Iris pigment epithelial cell (primary cell): ENCODE data around the gene SYPL1.

ENCODE experiments used
- DNase-seq: peaks from one replicate; pipeline ENCODE4 v3.0.0-alpha.2; 2011; ENCODE audit warnings: low read depth

SYPL1 gene

DNA sequence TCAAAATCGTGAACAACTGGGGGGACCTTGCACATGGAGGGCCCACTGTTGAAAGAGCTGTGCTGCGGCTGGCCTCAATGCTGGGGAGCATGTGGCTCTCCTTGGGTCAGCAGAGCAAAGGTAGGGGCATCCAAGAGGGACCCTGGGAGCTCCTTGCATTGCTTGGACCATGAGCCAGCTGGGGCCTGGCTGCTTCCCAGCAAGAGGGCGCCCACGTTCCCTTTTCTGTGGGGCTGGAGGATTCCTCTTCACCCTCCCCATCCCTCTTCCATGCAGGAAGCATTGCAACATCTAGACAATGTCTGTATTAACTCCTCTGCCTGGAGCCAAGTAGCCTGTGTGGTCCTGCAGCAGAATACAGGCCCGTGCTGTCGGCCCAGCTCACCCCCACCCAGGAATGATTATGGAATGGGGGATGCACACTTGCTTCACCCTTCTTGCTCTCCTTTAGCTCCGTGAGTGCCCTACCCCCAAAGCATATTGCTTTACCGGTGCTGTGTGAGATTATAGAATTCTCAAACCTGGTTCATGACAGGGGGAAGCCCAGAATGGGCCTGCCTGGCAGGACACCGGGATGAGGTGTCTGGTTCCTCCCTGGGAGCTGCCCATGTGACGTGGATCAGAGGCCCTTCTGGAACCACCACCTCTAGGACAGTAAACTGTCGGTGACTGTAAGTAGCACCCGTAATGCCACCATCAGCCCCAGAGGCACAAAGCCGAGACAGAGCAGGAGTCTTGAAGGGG, 61.9 kb downstream of the SYPL1 start:
- DNase-seq, result peak; percentile 71

DNA sequence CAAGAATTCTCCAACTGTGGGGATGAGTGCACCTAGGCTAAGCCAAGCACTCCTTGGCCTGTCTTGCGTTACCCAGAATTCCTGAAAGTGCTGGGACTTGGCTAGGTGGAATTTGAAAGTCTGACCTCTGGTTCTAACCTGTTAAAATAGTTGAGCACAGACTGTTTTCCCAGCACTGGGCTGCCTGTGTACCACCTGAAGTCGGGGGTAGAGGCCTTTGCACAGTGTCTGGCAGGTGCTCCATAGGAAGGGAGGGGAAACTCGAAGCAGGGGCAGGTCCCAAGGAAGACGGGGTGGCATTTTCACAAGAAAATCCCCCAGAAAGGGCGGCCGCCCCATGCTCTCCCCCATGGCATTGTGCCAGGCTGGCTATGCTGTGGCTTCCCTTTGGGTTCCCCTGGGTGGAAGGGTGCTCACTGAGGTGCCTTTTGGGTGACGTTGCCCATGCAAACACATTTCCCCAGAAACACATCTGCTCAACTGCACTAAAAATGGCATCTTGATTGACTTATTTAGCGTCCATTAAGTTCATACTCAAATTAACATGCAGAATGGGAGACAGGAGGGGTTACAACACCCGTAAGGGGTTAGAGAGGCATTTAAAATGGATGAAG, 62.9 kb downstream of the SYPL1 start:
- no peak for DNase-seq

DNA sequence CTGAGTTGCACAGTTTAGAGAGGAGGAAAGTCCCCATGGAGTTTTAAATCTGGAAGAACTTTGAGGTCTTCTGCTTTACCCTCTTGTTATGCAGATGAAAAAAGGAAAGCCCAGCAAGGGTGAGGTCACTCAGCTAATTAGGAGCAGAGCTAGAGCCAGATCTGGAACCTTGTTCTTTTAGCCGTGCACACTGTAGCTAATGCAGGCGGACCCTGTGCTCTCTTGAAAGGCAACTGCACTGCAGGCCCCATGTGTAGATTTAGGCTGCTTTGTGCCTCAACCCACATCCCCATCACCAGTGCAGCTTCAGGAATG, 63.4 kb downstream of the SYPL1 start:
- no peak for DNase-seq

DNA sequence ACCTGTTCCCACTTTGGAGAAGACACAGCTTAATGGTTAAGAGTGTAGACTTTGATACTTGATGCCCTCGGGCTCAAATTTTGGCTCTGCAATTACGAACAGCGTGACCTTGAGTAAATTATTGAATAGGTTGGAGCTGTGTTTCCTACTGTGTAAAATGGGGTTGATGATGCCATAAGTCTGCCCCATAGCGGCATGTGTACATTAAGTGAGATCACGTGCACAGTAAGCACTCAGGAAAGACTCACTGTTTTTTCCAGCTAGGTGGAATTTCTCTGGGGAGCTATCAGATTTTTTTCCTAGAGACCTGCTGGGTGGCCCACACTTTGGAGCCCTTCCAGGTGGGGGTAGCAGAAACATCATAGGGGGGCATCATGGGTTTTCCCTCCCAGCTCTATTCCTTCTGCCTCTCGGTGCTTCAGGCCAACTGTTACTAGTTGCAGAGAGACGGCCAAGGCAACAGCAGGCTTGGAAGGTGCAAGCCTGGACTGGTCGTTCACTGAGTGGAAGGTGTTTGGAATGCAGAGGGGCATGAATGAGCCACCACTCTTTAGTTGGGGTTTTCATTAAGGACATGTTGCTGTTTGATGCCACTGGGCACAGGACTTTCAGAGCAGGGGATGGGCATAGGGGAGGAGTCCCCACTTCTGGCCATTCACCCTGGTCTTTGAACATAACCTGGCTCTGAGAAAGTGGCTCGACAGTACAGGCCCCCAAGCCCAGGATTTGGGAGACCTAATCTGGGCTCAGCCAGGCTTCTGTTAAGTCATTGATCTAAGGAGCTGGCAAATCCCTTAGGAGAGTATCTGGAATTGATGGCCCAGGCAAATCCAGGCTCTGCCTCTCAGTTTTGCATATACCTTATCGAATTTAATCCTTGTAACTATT, 64.0 kb downstream of the SYPL1 start:
- DNase-seq, result no peak

DNA sequence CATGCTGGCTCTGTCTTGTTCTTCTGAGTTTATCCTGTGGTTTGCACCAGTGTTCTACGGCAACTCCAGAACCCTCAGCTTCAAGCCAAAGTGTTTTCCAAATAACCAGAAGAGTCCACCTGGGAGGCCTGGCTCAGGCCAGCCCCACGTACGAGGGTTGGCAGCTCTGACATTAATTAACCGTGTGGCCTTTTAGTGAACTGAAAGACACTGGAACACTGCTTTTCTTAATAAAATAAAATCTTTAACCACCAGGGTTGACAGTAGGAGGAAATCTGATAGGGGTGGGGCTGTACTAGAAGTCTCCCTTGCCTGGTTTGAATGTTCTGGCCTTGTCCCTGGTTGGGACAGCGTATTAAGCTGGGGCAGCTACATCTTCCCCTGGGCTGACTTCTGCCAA, 64.9 kb downstream of the SYPL1 start:
- no peak for DNase-seq

DNA sequence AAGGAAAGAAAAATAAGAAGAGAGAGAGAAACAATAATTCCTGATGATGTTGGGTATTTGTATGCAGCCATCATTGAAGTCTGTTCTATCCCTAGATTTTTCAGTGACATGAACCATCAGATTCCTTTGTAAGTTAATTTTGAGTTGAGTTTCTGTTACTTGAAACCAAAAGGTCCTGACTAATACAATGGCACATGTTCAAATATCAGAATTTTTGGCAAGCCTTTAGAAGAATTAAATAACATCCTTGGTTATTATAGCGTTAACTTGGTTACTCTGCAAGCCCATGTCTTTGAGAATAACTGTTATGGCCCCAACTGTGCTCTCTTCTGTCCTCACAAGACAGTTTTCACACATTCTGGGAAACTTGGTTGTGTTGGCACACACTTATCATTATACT, 66.5 kb downstream of the SYPL1 start:
- DNase-seq, result peak; percentile 44

DNA sequence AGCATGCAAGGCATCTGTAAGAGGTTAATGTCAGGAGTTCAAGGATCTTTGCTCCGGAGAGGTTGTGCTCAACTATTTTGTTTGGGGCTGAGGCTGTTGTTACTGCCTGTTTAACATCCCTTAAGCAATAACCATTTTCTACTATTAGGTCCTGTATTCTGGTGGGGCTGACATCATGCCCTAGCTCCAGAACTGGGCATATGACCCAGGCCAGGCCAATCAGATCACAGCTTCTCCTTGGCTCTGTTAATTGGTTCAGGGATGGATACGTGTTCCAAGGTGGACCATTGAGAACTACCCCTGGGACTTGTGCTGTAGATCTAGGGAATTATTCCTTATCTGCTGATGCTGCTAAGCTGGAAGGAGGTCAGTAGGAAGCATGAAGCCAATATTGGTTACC, 67.0 kb downstream of the SYPL1 start:
- DNase-seq, result peak; percentile 29

DNA sequence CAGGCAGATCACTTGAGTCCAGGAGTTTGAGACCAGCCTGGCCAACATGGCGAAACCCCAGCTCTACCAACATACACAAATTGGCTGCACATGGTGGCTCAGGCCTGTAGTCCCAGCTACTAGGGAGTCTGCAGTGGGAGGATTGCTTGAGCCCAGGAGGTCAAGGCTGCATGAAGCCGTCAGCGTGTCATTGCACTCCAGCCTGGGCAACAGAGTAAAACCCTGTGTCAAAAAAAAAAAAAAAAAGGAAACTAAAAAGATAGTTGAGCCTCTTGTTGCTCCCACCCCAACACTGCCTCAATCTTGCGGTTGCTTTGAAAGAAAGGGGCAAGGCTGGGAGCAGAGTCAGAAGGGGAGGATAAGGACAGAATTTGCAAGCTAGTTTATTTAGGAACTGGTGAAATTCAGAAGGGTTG, 69.9 kb downstream of the SYPL1 start:
- DNase-seq, result no peak

DNA sequence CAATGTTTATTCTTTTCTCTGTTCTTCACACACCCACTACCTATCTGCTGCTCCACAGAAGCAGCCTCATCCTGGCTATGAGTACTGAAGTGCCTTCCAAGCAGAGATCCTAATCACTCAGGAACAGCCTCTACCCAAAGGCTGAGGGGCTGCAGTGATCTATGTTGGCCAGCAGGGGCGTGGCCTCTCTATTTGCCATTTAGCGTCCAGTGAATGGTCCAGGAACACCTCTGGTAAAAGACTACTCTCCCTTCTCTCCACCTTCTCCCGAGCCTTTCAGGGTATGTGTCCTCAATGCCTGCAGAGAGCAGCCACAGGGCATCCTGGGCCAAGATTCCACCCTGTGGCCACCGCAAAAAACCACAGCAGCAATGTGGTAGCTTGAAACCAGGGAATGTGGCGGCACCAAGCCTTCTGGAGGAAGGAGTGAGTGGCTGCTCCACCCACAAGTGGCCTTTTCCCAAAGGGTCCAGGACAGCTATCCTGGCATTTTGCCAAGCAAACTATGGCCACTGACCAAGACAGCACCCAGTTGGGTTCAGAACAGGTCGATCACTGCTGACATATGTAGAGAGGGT, 70.9 kb downstream of the SYPL1 start:
- peak; percentile 31 for DNase-seq
